HG03378 (cell line): ENCODE data around the gene WDFY2.

ENCODE experiments used
- ATAC-seq: cut with Tn5 transposase; IDR thresholded peaks from one replicate; pipeline ENCODE4 v1.9.1; 2021; ENCODE audit warnings: mild to moderate bottlenecking, moderate library complexity; ENCODE audit not compliant: unreplicated experiment

The WDFY2 gene

GRCh38 chr13:51808811-51809210, 224.5 kb downstream of the WDFY2 start:
- no peak for ATAC-seq

- no peak for ATAC-seq
Measured at GRCh38 chr13:51811046-51811445, 226.8 kb downstream of the WDFY2 start.

DNA sequence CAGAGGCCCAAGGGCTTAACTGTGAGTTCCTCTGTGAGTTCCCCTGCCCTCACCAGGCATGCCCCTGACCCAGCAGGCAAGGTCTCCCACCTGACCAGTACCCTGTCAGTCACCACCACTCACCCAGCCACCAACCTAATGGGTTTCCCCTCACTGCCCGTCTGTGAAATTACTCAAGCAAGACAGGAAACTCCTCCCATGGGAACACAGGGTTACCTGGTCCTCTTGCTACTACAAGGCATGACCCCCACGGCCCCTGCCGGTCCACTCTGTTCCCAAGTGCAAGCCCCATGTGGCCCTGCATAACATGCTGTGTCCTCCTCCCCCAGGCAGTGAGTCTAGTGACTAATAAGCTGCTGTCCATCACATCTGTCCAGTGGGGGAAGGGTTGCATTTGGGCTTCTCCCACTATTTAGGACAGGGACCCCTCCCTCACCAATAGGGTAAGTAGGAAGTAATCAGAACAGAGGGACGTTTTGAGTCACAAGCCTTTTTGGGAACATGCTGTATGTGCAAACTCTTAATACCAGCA, 227.7 kb downstream of the WDFY2 start:
- ATAC-seq, result no peak

GRCh38 chr13:51814071-51814470, 229.8 kb downstream of the WDFY2 start:
- ATAC-seq, result no peak

DNA sequence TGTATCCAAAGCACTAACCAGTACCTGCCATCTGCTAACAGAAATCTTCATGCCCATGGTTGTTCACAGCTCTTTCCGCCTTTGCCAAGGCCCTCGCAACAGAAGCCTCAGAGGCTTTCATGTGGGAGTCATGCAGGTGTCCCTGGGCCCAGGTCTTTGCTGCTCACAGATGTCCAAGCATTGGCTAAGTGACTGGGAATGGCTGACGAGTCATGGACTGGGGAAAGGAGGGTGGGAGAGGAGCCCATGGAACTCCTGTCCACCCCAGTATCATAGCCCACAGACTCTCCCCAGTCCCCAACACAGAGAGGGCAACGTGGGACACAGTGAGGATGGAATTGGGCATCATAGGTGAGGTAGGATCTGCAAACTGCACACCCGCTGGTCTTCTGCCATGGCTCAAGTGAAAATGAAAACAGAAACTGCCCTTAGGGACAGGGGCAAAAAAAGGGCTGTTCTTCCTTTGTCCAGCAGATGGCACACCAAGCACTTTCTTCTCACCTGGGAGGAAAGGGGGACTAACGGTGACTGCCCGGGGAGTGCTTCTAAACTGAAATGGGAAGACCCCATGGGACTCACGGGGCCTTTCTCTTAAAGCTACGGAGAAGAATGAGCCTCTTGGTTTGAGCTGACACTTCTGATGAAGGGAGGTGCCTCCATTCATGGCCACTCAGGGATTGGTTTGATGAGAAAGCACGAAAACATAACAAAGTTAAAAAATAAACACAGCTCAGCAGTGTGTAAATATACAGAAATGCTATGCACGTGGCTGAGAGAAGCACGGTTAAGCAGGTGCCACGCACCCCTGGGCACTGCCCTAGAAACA, 230.8 kb downstream of the WDFY2 start:
- ATAC-seq, result peak; percentile 83

GRCh38 chr13:51815848-51816247, 231.6 kb downstream of the WDFY2 start:
- no peak for ATAC-seq

DNA sequence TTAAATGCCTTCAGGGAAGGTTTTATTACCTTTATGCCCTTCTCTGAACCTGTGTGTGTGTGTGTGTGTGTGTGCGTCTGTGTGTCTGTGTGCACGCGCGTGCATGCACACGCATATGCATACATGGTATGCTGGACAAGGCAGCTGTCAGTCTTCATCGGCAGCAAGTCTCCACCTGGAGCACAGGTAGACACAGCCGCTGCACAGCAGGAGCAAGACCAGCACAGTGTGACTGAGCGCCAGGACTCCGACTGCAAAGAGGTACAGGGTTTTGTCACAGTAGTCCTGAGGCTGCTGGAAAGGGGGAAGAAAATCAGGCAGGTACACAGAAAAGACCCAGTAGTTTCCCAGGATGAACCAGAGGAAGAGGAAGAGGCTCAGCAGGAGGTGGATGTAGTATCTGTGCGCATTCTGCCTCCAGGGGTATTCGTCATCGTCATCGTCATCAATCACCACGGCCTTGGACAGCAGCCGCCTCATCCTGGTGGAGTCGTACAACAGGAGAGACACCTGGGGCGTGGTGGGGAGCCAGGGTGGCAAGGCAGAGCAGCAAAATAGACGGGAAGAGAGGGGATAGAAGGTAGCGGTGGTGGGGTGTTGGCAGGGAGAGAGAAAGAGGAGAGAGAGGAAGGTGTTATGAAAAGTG, 232.5 kb downstream of the WDFY2 start:
- ATAC-seq, result no peak
